DMS153 (cell line): Measurements from ENCODE around the gene ACSL5.
A peak's percentile ranks its signal among the peaks of the same experiment; 100 is the strongest.
"Not testable (repeated sequence)": the region's sequence is repeated elsewhere in the genome, so short reads cannot be mapped to it uniquely, and the experiment has no call there.

Experiments
- DNase-seq: peaks from one replicate; lab custom pipeline; 2025; lab: John Stamatoyannopoulos, UW

The ACSL5 gene

DNA sequence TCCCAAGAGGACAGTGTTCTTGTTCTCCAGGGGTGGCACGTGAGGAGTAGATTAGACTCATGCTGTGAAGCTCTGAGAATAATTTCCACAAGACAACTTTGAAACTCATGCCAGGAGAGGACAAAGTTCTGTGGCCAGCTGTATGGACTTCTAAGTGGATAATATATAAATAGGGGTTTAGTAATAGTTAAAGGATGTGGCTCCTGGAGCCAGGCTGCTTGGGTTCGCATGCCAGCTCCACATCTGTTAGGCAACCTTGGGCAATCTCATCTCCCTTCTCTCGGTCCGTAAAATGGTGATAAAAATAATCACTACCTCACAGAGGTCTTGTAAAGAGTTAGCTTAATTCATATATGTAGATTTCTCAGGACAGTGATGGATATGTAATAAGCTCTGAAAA is 35.8 kb downstream of the ACSL5 start:
- no peak for DNase-seq

DNA sequence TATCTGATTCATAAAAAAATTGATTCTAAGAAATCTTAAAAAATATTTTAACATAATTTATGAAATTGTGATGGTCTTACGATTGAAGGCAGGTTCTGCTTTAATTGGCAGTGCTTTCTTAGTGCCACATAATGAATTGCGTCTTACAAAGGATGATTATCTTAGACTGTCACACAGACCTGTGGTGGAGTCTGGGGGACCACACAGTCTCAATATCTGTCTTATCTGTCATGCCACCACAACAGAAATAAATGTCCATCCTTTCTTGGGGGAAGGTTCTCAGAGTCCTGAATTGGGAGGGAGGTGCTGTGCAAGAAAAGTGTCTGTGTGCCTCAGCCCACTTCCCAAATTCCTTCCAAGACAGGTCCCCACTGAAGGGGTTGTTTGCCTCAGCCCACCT is 38.8 kb downstream of the ACSL5 start:
- no peak for DNase-seq

DNA sequence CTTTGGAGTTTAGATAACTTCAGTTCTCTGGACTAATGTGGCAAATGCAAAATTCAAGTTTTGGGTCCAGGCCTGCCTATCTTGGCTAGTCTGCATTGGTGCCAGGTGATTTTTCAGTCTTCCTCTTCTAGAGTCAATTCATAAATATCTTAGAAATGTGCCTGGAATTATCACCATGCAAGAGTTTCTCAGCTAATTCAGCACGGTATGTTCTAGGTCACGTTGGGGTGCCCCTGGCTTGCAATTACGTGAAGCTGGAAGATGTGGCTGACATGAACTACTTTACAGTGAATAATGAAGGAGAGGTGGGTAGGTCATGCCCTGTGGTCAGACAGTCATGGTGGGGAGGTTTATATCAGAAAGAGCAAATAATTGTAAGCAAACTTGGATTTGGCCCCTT is 47.8 kb downstream of the ACSL5 start:
- no peak for DNase-seq

DNA sequence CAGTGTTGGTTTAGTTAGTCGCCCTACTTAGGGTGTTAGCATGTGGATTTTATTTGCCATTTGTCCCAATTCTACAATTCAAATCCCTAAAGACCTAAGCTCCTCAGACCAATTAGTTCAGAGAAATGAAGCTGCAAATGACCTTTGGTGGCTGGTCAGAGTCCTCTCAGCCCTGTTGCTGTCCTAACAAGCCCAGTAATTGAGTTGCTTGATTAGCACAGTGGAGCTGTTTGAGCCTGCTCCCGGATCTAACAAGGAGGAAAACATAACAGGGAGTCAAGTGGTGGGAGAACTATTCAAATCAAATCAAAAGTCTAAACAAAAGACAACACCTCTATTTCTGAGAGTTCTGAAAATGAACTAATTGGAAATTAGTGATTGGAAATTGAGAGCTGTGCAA is 50.7 kb downstream of the ACSL5 start:
- DNase-seq: no peak

DNA sequence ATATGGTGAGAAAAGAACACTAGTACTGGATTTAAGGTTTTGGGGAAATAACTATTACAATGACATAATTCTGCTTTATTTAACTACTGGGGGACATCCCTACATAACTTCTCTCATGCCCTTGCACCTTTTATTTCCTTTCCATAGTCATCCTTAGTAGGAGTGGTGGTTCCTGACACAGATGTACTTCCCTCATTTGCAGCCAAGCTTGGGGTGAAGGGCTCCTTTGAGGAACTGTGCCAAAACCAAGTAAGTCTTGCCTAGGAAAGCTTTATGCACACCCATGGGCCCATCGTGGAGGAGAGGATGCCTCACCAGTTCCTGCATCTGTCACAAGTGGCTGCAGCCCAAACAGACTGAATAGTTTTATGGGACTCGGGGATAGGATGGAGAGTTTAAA is 52.2 kb downstream of the ACSL5 start:
- DNase-seq: no peak

DNA sequence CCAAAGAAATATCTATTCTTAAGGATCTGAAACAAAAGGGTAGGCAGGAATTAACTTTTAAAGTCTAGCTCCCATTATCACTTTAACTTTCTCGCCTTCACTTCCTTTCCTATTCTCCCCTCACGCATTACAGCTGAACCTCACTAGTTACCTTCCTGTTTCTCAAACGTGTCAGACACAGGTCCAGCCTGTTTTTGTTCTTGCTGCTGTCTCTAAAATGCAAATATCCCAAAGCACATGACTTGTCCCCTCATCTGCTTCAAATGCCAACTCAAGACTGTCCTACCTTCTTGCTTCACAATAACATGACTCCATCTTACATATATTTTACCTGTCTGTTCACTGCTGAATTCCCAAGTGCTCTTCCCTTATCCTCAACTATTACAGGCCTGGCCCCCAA is 55.2 kb downstream of the ACSL5 start:
- no peak for DNase-seq

DNA sequence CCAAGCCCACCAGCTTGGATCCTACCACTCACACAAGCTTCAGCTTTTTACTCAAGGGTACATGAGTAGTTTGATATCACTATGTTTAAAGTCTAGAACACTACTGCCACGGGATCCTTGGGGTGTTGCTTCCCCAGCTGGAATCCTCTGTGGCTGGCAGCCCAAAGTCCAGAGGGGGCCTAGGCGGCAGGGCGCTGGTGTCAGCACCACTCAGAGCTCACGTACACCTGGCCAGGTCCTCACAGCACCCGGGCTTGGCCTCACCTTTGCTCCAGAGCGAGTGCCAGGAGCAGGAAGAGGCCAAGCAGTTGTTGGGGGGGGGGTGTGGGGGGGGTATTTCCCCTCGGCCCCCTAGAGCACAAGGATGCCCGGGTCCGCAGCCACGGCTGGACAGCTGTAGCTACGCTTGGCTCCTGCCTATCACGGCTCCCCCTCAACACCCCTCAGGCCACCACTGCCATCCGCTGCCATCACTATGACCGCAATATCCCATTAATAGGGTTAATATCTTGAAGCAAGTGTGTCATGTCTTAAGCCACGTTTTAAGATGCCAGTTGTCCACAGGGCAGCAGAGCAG is 55.8 kb downstream of the ACSL5 start:
- DNase-seq: no peak

DNA sequence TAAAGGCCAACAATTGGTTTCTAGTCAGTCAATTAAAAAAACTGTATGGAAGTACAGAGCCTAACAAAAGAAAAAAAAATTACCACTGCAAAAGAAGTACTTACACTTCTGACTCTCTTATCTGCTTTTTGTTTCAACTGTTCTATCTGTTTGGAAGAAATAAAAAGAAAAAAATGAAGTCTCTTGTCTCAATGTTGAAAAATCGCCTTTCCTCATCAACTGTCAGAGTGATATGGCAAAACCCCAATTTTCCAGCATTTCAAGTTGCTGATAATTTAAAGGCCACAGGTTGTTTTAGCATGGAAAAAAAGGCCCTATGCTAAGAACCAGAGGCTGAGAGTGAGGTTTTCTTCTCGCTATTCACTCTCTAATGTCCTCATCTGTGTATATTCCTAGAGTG is 59.2 kb downstream of the ACSL5 start:
- DNase-seq: no peak

DNA sequence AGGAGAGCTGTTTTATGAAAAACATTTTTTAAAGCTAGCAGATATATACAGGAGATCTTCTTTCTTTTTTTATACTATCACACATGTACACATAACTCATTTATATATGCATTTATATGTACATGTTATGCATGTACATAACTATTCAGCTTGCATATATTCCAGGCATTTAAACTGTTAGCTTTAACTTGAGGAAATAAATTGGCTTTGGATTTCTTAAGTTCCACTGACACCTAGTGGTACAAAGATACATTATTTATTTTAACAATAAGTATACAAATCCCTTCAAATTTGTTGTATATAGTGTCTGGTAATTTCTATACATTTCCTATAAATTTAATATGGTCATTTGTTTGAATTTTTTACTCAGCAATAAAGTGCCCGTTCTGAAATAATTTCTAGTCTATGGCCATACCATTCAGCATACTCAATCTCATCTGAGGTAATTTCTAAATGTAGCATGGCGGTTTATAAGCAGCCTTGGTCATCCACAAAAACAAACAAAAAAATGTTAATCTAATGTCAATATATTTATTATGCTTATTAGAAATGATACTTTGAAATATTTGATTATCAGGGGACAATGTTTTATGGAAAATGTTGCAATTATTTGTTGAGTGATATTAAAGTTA is 61.2 kb downstream of the ACSL5 start:
- DNase-seq: peak; percentile 29

DNA sequence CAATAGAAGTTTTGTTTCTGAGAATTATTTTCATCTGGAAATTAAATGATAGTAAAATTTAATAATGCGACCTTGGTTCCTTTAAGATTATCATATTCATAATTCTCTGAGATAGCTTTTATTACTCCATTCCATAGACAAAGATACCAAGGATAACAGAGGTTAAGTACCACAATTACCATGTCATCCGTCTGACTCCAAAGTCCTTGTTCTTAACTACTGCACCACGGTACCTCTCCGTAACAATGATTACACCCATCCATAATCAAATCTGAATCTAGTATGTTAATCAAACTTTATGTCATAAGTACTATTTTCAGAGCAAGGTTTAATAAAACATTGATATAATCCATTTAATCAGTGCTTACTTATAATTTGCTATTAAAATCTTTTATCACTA is 64.4 kb downstream of the ACSL5 start:
- no peak for DNase-seq

DNA sequence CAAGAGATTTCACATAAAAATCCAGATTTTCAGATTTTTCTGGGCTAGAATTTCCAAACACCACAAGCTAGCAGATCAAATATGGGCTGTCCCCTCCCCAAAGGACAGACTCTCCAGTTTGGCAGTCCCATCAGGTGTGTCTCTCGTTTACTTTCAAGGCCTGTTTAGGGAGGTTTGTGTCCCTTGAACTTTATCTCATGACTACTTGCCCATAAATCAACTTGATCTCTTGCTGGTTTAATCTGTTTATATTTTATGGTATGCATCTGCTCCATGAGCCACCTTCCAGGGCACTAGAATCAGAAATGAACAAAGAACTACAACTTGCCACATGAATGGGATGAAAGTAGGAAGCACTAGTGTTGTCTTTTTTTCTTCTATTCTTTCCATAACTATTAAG is 67.6 kb downstream of the ACSL5 start:
- no peak for DNase-seq

DNA sequence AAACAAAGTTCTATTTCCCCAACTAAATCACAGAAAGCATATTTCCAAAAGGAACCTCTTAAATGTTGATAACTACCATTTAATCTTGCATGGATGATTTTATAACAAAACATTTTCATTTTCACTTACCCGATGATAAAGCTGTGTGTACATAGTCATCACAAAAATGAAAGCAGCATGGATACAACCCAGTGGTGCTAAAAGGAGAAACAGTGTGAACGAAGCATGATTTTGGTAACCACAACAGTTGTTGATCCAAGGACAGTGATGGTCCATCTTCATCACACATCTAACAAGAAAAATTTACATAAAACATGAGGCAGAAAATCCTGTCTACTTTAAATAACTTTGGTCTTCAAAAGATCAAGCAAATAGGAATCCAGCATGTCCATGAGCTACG is 68.1 kb downstream of the ACSL5 start:
- no peak for DNase-seq

DNA sequence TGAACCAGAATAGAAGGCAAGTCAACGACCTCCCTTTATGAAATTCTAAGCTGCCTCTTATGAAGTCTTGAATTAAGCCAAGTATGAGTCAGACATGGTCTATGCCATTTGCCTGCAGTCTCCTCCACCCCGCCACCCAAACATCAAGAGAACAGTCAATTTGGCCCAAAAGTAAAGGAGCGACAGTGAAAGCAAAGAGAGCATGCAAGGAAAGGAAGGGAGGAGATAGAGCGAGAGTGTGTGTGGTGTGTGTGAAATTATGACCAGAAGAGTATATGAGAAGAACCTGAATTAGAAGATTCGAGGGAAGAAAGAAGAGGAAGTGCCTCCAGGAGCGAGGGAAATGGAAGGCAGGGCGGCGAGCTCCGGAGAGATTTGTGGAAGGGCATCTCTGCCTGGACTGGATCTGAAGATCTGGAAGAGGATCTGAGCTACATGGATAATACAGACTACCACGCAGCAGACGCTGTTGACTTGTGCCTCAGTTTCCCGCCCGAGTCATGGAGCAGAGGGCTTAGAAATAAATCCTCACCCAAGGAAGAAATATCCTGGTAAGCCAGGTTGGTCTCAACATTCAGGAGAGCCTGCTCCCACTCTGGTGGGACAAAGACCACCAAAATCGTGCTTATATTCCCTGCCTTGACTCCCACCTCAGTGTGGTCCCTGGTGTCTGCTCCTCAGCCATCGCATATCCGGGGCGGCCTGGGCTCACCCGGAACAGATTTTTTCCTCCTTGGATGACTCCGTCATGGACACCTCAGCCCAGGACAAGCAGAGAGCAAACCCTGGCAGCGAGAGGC is 72.3 kb downstream of the ACSL5 start:
- DNase-seq: no peak

DNA sequence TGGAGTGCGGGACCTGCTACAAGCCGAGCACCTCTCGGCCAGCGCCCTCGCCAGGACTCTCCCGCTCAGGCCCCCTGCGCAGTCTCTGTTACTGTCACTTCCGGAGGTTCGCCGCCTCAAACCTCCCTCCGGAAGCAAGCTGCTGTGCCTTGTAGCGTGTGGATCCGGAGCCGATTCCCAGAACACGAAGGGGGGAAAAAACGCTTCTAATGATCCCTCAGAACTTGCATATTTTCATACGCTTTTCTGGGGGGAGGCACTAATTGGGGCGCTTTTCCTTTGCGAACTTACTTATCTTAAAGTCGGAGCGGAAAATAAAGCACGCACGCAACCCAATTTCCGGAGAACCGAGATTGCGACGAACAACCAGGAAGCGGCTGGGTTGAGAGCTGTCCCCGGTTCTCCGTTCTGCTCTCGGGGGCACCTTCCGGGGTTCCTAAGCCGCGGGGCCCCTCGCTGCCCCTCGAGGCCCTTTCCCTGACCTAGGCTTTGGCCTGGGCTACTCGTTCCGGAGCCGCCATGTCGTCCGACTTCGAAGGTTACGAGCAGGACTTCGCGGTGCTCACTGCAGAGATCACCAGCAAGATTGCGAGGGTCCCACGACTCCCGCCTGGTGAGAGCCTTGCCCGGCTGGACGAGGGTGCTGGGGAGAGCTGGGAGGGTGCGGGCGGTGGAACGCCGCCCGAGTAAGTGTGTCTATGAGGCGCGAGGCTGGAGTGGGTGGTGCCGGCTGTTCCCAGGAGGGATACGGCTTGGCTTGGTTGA is 73.1 kb downstream of the ACSL5 start, which contains the start of the genes VTI1A and ZDHHC6:
Gene VTI1A (plus strand): TSS at position 361 of the 765 bp plus-strand sequence. CDS start 159 bp downstream, at position 520.
Gene ZDHHC6 (minus strand): TSS at position 60 of the 765 bp plus-strand sequence. CDS start 1,478 bp downstream, outside the sequence.
- DNase-seq: peak; percentile 45

DNA sequence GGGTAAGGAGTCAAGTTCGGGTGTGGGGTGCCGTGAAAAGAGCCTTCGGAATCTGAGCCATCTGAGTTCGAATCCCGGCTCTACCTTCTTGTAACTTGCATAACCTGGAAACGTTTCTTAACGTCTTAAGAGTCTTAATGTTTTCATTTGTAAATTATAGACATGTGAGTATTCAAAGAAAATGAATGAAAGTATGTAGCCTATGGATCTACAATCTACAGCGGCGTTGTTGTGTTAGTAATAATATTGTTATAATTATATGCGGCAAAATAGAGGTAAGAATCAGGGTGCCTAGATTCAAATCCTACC is 73.7 kb downstream of the ACSL5 start:
- DNase-seq: no peak

DNA sequence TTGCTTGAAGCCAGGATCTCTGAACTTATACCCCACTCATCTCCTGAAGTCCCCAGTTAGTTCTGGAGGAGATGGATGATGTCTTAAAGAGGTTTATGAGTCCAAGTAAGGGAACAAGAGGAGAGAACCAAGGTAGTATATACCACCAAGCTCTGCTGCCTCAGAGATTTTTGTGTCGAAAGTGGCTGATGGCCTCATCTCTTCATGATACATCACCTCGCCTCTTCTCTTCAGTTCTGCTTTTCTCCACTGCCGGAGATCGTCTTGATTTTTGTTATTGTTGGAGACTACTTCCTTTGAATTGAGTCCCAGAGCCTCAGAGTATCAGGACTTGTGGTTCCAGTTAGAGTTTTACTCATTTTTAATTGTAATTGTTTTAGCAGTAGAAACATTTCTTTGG is 75.0 kb downstream of the ACSL5 start:
- no peak for DNase-seq

DNA sequence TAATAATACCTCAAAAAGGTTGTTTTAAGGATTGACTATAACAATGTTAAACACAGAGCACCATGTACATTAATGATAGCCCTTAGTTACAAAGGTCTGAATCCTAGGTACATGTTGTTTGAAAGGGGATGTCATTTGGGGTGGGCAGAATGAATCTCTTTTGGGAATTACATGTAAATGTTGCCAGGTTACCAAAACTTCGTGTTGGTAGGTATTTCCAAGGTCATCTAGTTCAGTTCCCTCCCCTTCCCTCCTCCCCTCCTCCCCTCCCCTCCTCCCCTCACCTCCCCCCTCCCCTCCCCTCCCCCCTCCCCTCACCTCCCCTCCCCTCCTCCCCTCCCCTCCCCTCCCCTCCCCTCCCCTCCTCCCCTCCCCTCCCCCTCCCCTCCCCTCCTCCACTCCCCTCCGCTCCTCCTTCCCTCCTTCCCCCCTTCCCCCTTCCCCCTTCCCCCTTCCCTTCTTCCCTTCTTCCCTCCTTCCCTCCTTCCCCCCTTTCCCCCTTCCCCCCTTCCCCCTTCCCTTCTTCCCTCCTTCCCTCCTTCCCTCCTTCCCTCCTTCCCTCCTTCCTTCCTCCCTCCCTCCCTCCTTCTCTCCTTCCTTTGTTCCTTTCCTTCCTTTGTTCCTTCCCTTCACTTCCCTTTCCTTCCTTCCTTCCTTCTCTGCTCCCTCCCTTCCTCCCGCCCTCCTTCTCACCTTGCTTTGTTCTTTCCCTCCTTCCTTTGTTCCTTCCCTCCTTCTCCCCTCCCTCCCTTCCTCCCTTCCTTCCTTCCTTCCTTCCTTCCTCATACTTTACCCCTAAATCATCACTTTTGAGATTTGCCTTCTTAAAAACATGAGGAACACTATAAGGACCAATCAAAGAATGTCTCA is 81.2 kb downstream of the ACSL5 start:
- no peak for DNase-seq

DNA sequence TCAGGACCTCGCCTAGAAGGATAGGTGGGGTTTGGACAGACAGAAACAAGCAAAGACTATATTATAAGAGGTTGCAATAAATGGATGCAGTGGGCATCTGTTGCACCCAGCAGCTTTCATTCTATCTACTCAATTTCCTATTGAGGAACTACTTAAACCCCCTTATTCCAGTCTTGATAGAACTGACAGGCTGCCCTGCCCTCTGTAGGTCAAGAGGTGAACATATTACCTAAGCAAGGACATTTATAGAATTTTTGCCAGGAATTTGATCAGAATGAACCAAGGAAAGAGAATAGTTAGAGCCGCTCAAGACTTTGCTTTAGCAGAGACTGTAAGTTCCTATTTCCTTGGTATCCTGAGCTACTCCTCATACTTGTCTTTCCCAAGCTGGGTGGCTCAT is 82.6 kb downstream of the ACSL5 start:
- DNase-seq: no peak

DNA sequence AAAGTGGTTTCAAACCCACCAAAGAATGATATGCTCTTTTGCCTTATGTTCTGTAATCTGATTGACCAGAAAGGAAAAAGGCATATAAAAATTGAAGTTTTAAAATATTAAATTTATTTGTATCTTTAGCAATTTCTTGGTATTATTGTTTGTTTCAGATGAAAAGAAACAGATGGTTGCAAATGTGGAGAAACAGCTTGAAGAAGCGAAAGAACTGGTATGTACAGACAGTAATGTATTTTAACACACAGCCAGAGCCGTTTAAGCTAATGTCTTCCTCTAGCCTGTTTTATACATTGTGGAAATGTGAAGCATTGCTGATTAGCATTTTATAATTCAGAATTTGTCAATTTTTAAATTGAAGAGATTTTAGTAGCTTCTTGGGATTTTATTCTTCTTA is 86.5 kb downstream of the ACSL5 start:
- no peak for DNase-seq

DNA sequence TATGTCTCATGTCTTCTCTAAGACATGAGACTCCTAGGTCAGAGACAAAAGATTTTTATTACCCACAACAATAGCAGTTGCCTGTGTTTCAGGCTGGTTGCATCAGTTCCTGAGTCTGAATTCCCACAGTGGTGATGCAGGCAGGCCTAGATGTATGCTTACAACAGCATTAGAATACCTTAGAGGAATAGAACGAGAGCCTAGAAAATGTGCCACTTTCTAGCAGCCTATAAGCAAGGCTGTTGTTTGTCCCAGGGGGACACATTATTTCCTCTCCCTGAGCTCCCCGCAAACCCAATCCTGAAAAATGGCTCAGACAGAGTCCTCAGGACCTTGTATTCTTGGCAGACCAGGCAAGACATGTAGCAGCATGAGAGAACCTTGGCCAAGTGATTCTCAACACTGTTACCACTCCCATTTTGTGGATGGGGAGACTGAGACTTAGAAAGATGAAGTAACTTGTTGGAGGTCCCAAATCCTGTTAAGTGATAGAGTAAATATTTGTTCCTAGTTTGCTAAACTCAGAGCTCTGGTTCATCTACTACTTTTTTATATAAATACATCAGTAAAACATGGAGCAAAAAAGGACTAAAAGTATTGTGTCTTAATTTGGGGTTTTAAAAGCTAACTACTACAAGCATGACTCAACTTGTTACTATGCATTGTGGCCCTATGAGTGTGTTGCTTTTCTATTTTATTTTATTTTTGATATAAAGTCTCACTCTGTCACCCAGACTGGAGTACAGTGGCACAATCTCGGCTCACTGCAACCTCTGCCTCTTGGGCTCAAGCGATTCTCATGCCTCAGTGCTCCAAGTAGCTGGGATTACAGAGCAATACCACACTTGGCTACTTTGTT is 87.3 kb downstream of the ACSL5 start:
- DNase-seq: no peak

DNA sequence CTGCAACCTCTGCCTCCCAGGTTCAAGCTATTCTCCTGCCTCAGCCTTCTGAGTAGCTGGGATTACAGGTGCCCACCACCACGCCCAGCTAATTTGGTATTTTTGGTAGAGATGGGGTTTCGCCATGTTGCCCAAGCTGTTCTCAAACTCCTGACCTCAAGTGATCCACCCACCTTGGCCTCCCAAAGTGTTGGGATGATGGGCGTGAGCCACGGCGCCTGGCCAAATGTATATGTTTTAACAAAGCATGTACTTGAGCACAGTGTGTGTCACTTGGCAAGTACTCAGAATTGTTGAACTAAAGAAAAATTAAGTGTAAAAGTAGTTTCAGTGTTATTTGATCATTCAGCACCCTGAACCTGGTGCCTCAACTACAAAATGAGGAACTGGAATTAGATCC is 90.2 kb downstream of the ACSL5 start:
- not testable (repeated sequence) for DNase-seq
